Vagina (tissue), 2 donors: ENCODE measurements around the gene B3GALT5. TPM values are rescaled to one million over a fixed set of nuclear protein-coding genes. Genes with fewer than 3 reads are reported as not detected.

Experiments
- DNase-seq, 2 donors: peaks; one replicate each; pipeline ENCODE4 v3.0.0-alpha.2; 2017; ENCODE audit errors: extremely low spot score in 2 of 2
- H3K27ac ChIP-seq: fragments of 200-600 bp; sonication (generic); one replicate; pipeline ENCODE4 v1.5.1; 2019
- H3K27me3 ChIP-seq: fragments of 200-600 bp; sonication (generic); one replicate; pipeline ENCODE4 v1.5.1; 2019
- H3K36me3 ChIP-seq, 2 donors: fragments of 200-600 bp; sonication (generic); one replicate each; pipeline ENCODE4 v1.5.1; 2017 to 2019
- H3K4me1 ChIP-seq: fragments of 200-600 bp; sonication (generic); one replicate; pipeline ENCODE4 v1.5.1; 2019
- H3K4me3 ChIP-seq, 2 donors: fragments of 200-600 bp; sonication (generic); 1 replicate in 1 of 2; 2 replicates in 1 of 2; pipeline ENCODE4 v1.5.1; 2016 to 2019
- H3K9me3 ChIP-seq: fragments of 200-600 bp; sonication (generic); one replicate; pipeline ENCODE4 v1.5.1; 2019
- POLR2A ChIP-seq, 2 donors: fragments of 450-650 bp; IDR thresholded peaks; one replicate each; pipeline ENCODE4 v1.6.1; 2017; ENCODE audit warnings: antibody characterized with exemption in 2 of 2, mild to moderate bottlenecking in 2 of 2, moderate library complexity in 2 of 2
- POLR2AphosphoS5 ChIP-seq, 2 donors: sonication (generic); formaldehyde crosslinking; IDR thresholded peaks; one replicate each; pipeline ENCODE4 v1.9.0; 2017; ENCODE audit warnings: antibody characterized with exemption in 2 of 2, mild to moderate bottlenecking in 2 of 2, low read depth in 1 of 2; ENCODE audit not compliant: insufficient read depth in 1 of 2
- intact Hi-C: fragments of 100-400 bp; cut with DNase I; formaldehyde crosslinking; loops from one replicate; pipeline ENCODE4 v1.15.1; 2023
- total RNA-seq: library from RNA; depleted of rRNA; stranded (reverse); fragments of >200 nt; gene quantifications from one replicate; pipeline ENCODE4 v1.2.3, GENCODE V29; 2016
- TF ChIP-seq, protein P1 (sequence below), 3 experiments: fragments of 450-650 bp in 2 of 3; fragments of 200-600 bp in 1 of 3; sonication (generic) in 1 of 3; IDR thresholded peaks; one replicate each; pipeline ENCODE4 v1.5.1; 2017 to 2019; ENCODE audit warnings: antibody characterized with exemption in 3 of 3, mild to moderate bottlenecking in 2 of 3, moderate library complexity in 2 of 3

Gene B3GALT5
- total RNA-seq, 1 donor from 2014 or later: 1.5 TPM

DNA sequence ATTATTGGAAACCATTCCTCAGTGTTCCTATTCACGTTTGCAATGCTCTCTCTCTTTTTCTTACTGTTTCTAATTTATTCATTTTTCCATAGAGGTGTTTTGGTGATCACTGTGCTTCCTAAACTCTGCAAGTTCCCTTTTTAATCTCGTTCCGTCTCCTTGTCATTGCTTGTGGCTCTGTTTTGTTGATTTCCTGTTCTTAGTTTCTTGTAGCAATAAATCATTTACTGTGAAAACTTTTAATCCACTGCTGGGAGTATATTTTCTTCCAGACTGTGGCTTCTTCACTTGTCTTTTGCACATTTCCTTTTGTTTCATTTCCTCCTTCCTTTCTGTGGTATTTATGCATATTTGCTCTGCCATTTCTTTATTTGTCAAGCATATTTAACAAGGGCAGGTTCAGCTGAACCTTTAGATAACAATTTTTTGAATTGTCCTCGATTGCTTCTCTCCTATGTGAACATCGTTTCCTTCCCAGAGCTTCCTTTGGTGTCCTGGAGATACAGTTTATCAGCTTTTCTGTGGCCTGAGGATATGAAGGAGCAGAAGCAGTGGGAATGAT is 3.6 kb downstream of the B3GALT5 start:
- H3K4me3 ChIP-seq: no peak overlapping the region
- H3K27me3 ChIP-seq: no peaks in the 10 kb centered on the region
- intact Hi-C loops: no loop called here

DNA sequence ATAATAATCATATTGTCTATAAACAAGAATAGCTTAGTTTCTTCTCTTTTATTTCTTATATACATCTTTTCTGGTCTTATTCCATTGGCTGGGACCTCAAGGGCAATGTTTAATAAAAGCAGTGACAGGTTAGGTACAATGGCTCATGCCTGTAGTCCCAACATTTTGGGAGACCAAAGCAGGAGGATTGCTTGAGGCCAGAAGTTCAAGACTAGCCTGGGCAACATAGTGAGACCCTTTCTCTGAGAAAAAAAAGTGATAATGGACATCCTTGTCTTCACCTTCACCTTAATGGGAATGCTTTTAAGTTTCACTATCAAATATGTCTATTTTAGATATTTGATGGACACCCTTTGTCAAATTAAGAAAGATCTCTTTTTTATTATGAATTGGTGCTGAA is 8.1 kb downstream of the B3GALT5 start:
- intact Hi-C loops: no loop called here

More for the DNA sequence above, 3.6 kb downstream of the B3GALT5 start:
- H3K9me3 ChIP-seq: no peaks in the 10 kb centered on the region
- H3K36me3 ChIP-seq: no peaks in the 10 kb centered on the region
- TF ChIP-seq, protein P1, sequence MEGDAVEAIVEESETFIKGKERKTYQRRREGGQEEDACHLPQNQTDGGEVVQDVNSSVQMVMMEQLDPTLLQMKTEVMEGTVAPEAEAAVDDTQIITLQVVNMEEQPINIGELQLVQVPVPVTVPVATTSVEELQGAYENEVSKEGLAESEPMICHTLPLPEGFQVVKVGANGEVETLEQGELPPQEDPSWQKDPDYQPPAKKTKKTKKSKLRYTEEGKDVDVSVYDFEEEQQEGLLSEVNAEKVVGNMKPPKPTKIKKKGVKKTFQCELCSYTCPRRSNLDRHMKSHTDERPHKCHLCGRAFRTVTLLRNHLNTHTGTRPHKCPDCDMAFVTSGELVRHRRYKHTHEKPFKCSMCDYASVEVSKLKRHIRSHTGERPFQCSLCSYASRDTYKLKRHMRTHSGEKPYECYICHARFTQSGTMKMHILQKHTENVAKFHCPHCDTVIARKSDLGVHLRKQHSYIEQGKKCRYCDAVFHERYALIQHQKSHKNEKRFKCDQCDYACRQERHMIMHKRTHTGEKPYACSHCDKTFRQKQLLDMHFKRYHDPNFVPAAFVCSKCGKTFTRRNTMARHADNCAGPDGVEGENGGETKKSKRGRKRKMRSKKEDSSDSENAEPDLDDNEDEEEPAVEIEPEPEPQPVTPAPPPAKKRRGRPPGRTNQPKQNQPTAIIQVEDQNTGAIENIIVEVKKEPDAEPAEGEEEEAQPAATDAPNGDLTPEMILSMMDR (IDR thresholded peaks at IDR 0.05): no peak
- TF ChIP-seq POLR2AphosphoS5 (IDR thresholded peaks at IDR 0.05; ENCODE audit: insufficient read depth in 1 of 2, low read depth in 1 of 2) (no peak), POLR2A (IDR thresholded peaks at IDR 0.05) (no peak)
- H3K27ac ChIP-seq: no peak overlapping the region
- no peaks in the 10 kb centered on the region for H3K4me1 ChIP-seq
- DNase-seq: no peak

DNA sequence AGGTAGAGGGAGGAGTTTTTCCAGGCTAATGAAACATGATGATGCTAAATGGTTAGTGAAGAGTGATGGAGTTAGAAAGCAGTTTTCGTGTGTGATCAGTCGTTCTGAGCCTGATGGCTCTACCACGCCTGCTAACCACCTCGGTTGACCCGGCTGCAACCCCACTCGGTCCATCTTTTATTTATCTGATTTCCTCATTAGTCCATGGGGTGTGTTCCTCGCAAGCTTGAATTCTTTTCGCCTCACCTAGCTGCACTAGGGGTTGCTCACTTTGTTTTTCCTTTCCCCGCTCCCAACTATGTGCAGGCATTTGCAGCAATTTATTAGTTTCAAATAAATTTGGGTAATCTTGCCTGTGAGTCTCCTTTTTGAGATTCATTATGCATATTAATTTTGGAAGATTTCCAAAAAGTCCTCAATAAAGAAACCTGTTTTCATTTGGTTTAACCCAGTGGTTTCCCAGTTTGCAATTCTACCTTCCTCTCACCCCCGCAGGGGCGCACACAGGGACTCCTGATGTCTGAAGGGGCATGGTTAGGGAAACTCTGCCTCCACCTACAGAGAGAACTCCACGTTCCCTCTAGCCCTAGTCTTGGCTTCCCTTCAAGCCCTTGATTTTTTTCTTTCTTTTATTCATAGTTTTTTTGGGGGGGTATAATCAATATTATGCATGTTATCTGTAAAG is 12.6 kb downstream of the B3GALT5 start:
- H3K4me3 ChIP-seq: no peak overlapping the region
- intact Hi-C loops: no loop called here
- H3K27ac ChIP-seq: no peak overlapping the region
- DNase-seq: no peak
- H3K27me3 ChIP-seq: no peaks in the 10 kb centered on the region
- H3K4me1 ChIP-seq: no peaks in the 10 kb centered on the region
- H3K9me3 ChIP-seq: no peaks in the 10 kb centered on the region
- TF ChIP-seq POLR2A (IDR thresholded peaks at IDR 0.05): no peak
- no peak for TF ChIP-seq POLR2AphosphoS5 (IDR thresholded peaks at IDR 0.05; ENCODE audit: insufficient read depth in 1 of 2, low read depth in 1 of 2)
- TF ChIP-seq, protein P1 (IDR thresholded peaks at IDR 0.05): no peak
- no peaks in the 10 kb centered on the region for H3K36me3 ChIP-seq

More for the DNA sequence above, 8.1 kb downstream of the B3GALT5 start:
- no peaks in the 10 kb centered on the region for H3K27me3 ChIP-seq
- H3K27ac ChIP-seq: no peak overlapping the region
- H3K4me3 ChIP-seq: no peak overlapping the region
- H3K4me1 ChIP-seq: no peaks in the 10 kb centered on the region
- H3K9me3 ChIP-seq: no peaks in the 10 kb centered on the region
- DNase-seq: no peak
- TF ChIP-seq POLR2AphosphoS5 (IDR thresholded peaks at IDR 0.05; ENCODE audit: insufficient read depth in 1 of 2, low read depth in 1 of 2): no peak
- no peak for TF ChIP-seq POLR2A (IDR thresholded peaks at IDR 0.05)
- TF ChIP-seq, protein P1 (IDR thresholded peaks at IDR 0.05): no peak
- H3K36me3 ChIP-seq: no peaks in the 10 kb centered on the region

DNA sequence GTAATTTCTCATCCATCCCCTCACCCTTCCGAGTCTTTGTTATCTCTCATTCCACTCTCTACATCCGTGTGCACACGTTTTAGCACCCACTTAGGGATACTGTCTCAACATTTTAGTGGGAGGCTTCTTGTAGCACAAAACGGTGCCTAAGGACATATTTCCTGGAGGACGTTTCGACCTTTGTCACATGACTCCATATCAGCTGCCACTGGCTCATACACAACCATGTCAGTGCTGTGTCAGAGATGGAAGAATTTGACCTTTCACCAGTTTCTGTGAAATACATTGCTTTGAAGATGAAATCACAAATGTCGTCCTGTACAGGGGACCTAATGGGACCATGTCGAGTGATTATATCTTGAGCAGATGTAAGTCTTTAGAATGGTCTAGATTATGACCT is 15.6 kb downstream of the B3GALT5 start:
- TF ChIP-seq POLR2AphosphoS5 (IDR thresholded peaks at IDR 0.05; ENCODE audit: insufficient read depth in 1 of 2, low read depth in 1 of 2): no peak
- TF ChIP-seq, protein P1 (IDR thresholded peaks at IDR 0.05): no peak
- TF ChIP-seq POLR2A (IDR thresholded peaks at IDR 0.05): no peak
- no peak overlapping the region for H3K4me3 ChIP-seq
- no peaks in the 10 kb centered on the region for H3K4me1 ChIP-seq
- H3K9me3 ChIP-seq: no peaks in the 10 kb centered on the region
- H3K27ac ChIP-seq: no peak overlapping the region
- intact Hi-C loops: no loop called here
- H3K36me3 ChIP-seq: no peaks in the 10 kb centered on the region
- H3K27me3 ChIP-seq: no peaks in the 10 kb centered on the region
- DNase-seq: no peak

DNA sequence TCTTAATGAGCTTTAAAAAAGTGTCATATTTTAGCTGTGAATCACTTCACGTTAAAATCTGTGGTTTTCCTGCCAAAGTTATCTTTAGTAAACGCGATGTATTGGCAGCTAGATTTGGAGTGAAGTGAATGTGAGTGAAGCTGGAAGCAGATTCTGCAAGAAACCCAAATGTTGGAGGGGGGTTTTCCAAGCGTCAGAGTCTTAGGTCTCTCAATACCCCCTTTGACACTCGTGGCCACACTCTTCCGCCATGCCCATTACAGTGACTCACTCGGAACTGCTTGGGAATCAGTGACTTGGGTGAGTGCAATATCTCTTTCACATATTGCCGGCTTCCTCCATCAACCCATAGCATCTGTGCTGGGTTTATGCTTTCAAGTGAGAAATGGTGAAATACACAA is 17.5 kb downstream of the B3GALT5 start:
- H3K27ac ChIP-seq: no peak overlapping the region
- H3K4me1 ChIP-seq: no peaks in the 10 kb centered on the region
- no peak overlapping the region for H3K4me3 ChIP-seq
- DNase-seq: no peak
- H3K36me3 ChIP-seq: no peaks in the 10 kb centered on the region
- no peaks in the 10 kb centered on the region for H3K27me3 ChIP-seq
- no peaks in the 10 kb centered on the region for H3K9me3 ChIP-seq
- TF ChIP-seq, protein P1 (IDR thresholded peaks at IDR 0.05): no peak
- TF ChIP-seq POLR2A (IDR thresholded peaks at IDR 0.05) (no peak), POLR2AphosphoS5 (IDR thresholded peaks at IDR 0.05; ENCODE audit: insufficient read depth in 1 of 2, low read depth in 1 of 2) (no peak)
- intact Hi-C loops: no loop called here
